ENCODE results near the gene ADARB2.
"Not testable (repeated sequence)": the region's sequence is repeated elsewhere in the genome, so short reads cannot be mapped to it uniquely, and the experiment has no call there.

The ADARB2 gene

GRCh38 chr10:1367938-1368841, 369.1 kb downstream of the ADARB2 start:
- no peak for DNase-seq (ENCODE audit: low spot score)

GRCh38 chr10:1366811-1367425, 370.4 kb downstream of the ADARB2 start:
- no peak for DNase-seq (ENCODE audit: low spot score)

- DNase-seq (ENCODE audit: low spot score), result no peak
Measured at GRCh38 chr10:1366322-1366691, 371.0 kb downstream of the ADARB2 start.

GRCh38 chr10:1365540-1366321, 371.6 kb downstream of the ADARB2 start:
- no peak for DNase-seq (ENCODE audit: low spot score)

- DNase-seq (ENCODE audit: low spot score), result no peak
Measured at GRCh38 chr10:1364151-1364910, 373.0 kb downstream of the ADARB2 start.

GRCh38 chr10:1363446-1364121, 373.7 kb downstream of the ADARB2 start:
- DNase-seq (ENCODE audit: low spot score), result no peak

- DNase-seq (ENCODE audit: low spot score), result no peak
Measured at GRCh38 chr10:1362589-1363445, 374.5 kb downstream of the ADARB2 start.

DNA sequence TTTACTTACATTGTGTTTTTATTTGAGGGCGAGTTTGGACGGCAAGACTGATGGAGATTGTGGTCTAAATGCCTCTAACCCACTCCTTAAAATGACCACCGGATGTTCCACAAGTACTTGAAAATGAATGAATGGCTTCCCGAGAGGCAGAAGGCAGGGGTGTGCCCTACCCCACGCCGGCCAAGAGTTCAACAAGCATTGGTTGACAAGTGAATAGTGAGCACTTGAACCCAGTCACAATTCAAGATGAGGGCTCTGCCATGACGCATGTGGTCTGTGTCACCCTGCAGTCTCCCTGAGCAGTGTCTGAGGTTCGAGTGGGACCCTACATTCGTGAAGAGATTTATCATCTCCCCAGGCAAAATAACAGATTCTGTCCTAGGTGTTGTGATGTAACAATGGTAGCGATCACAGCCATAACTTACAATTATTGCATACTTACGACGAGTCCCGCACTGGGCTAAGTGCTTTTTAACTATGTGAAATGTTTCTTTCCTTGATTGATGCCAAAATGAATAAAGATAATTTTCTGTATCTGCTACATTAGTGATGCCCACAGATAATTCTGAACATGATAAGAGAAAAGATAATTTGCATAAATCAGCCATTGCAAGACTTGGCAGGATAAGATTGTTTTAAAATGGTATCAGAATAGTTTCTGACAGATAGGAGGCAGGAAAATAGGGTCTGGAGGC, 375.8 kb downstream of the ADARB2 start:
- DNase-seq (ENCODE audit: low spot score), result no peak

DNA sequence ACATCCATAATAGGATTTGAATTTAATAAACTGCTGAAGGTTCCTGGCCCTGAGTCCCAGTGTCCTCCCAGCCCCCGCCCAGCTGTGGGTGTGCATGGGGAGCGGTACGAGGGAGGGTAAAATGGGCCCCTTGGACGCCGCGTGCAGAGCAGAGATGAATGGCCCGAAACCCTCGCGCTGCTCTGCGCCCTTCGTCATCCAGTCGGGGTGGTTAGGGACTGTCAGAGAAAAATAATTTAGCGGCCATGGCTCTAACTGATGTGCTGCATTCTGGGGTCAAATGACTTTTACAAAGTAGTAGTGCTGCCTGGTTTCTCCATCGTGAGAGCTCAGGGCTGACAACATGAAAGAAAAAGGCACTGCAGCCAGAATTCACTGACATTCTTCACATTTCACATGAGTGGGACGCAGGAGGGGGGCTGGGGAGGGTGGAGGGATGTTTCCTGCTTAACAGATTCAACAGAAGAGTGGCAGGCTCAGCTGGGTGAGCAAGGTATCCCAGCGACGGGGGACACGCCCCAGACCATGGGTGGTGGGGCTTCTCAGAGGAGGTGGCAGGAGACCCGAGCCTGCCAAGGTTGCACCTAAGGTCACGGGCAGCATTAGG, 376.7 kb downstream of the ADARB2 start:
- no peak for DNase-seq (ENCODE audit: low spot score)

- DNase-seq (ENCODE audit: low spot score), result no peak
Measured at GRCh38 chr10:1360011-1360557, 377.2 kb downstream of the ADARB2 start.

DNA sequence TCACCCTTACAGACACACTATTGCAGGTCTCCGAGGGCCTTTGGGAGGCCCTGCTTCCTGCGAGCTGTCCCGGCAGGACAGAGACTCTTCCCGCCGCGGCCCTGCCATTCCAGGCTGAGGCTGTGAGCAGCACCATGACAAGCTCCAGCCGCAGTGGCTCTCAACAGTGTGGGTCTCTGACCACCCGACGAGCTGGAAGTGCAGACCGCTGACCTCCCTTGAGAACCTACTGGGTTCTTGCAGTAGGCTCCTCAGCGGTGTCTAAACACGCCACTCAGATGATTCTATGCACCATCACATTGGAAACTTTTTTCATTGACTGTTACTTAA, 377.7 kb downstream of the ADARB2 start:
- DNase-seq (ENCODE audit: low spot score), result no peak

- no peak for DNase-seq (ENCODE audit: low spot score)
Measured at GRCh38 chr10:1358860-1359625, 378.3 kb downstream of the ADARB2 start.

- no peak for DNase-seq (ENCODE audit: low spot score)
Measured at GRCh38 chr10:1358147-1358546, 379.2 kb downstream of the ADARB2 start.

- no peak for DNase-seq (ENCODE audit: low spot score)
Measured at GRCh38 chr10:1356349-1356748, 381.0 kb downstream of the ADARB2 start.

DNA sequence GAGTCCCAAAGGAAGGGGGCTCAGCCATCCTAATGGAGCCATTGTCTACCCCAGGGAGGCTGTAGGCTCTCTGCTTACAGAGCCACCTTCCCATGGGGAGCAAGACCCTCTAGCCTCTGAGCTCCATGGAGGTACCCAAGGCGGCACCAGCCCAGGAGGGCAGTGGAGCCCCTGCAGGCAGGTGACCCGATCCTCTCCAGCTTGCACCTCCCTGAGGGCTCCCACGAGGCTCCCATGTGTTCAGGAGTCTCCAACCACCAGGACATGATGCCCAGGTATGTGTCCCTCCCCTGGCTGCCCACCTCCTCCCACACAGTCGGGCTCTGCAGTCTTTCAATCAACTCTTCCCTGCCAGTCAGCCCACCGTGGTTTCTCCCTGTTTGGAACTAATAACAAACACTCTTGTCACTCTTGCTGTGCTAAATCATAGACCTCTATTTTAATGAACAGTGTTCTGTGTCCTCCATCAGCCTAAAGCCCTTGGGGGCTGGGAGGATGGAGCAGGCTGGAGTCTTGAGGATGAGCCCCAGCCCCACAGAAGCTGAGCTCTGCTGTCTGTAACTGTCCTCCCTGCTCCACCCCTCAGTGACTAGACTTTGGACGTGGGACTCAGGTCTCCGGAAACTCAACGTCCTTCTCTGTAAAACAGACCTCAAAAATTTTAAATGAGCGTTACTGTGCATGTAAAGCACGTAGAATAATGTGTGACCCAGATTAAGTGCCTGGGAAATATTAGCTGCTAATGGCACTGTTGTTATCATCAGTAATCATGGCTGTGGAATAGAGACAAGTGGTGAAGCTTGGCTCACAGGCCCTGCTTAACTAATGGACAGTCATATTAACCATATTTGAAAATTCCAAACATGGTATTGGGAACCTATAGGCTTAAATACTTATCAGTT, 382.3 kb downstream of the ADARB2 start:
- DNase-seq (ENCODE audit: low spot score), result no peak

DNA sequence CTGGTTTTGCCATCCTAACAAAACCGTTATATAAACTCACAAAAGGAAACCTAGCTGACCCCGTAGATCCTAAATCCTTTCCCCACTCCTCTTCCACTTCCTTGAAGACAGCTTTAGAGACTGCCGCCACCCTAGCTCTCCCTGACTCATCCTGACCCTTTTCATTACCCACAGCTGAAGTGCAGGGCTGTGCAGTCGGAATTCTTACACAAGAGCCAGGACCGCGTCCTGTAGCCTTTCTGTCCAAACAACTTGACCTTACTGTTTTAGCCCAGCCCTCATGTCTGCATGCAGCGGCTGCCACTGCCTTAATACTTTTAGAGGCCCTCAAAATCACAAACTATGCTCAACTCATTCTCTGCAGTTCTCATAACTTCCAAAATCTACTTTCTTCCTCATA, 385.0 kb downstream of the ADARB2 start:
- not testable (repeated sequence) for DNase-seq (ENCODE audit: low spot score)

- no peak for DNase-seq (ENCODE audit: low spot score)
Measured at GRCh38 chr10:1348773-1349050, 388.6 kb downstream of the ADARB2 start.

Data from CD4-positive, alpha-beta T cell treated with Interleukin-15 for 4 hours (primary cell).